H1 (cell line): Measurements from ENCODE around the gene EPB41L1. TPM values are rescaled to one million over a fixed set of nuclear protein-coding genes. Genes with fewer than 3 reads are reported as not detected.

Experiments used
- MAFK ChIP-seq: IDR thresholded peaks from 2 replicates; pipeline ENCODE4 v1.6.1; 2012; ENCODE audit warnings: low read depth, mild to moderate bottlenecking, improper control_type of control experiment, low read length
- polyA plus RNA-seq, 7 experiments: library from polyadenylated mRNA; depleted of rRNA in 3 of 7; stranded (reverse) in 5 of 7; unstranded in 2 of 7; fragments of >200 nt in 5 of 7; fragments of 200-250 nt in 2 of 7; gene quantifications; 1 replicate in 5 of 7; 2 replicates in 1 of 7; 4 replicates in 1 of 7; pipeline versions ENCODE4 v1.2.1 to v1.2.3, GENCODE V29; 2011 to 2013; ENCODE audit warnings: missing spikeins in 2 of 7, mixed read lengths in 2 of 7
- total RNA-seq: library from RNA; stranded (reverse); fragmentation: NEBNext Ultra II Directional; extraction: Animal tissue kit (Norgen Biotek cat#: 25700); gene quantifications from 2 replicates; pipeline ENCODE4 v1.2.1, GENCODE V29; 2021

EPB41L1 gene
- total and polyA plus RNA-seq, 2 of the 8 experiments (the other 6 are each of a cell fraction or from before 2014, with no cell fraction given): 14.8 to 36.0 TPM

DNA sequence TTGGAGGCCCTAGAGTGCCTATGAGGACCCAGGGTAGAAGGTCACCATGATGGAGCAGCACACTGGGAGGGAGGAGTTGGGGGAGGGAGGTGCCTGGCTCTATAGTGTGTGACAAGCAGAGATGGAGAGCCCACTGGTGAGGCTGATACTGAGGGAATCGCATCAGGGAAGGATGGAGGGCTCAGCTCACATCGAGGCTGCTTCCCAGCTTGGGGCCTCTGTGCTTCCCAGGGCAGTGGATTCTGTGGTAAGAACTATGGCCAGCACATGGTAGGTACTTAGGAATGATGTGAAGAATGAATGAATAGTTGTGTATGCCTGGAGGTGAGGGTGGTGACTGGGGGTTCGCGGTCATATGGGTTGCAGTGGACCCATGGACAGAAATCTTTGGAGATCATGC lies 1.3 kb upstream of the EPB41L1 start (continued):
- TF ChIP-seq MAFK: no peak
